SW480 (cell line): ENCODE results near the gene FPR3.
"Not testable (repeated sequence)": the region's sequence is repeated elsewhere in the genome, so short reads cannot be mapped to it uniquely, and the experiment has no call there.

ENCODE experiments used
- DNase-seq: peaks from one replicate; pipeline ENCODE4 v3.0.0-alpha.2; 2016; ENCODE audit warnings: low spot score

FPR3 gene

GRCh38 chr19:51784109-51784785 is 10.7 kb upstream of the FPR3 start:
- DNase-seq: no peak

- peak; percentile 37 for DNase-seq
Observed at GRCh38 chr19:51784922-51785690, 9.9 kb upstream of the FPR3 start.

- DNase-seq: no peak
Observed at GRCh38 chr19:51786646-51787494, 8.1 kb upstream of the FPR3 start.

- DNase-seq: no peak
Observed at GRCh38 chr19:51788029-51788428, 6.9 kb upstream of the FPR3 start.

GRCh38 chr19:51789061-51789795 is 5.7 kb upstream of the FPR3 start:
- DNase-seq: no peak

- DNase-seq: no peak
Observed at GRCh38 chr19:51792932-51793331, 2.0 kb upstream of the FPR3 start.

GRCh38 chr19:51793994-51794393 is 963 bp upstream of the FPR3 start:
- no peak for DNase-seq

- no peak for DNase-seq
Observed at GRCh38 chr19:51796195-51796679, 1.3 kb downstream of the FPR3 start.

- no peak for DNase-seq
Observed at GRCh38 chr19:51797480-51797879, 2.5 kb downstream of the FPR3 start.

GRCh38 chr19:51798062-51798461 is 3.1 kb downstream of the FPR3 start:
- no peak for DNase-seq

GRCh38 chr19:51799034-51799773 is 4.2 kb downstream of the FPR3 start:
- DNase-seq: peak; percentile 40

GRCh38 chr19:51799774-51800472 is 5.0 kb downstream of the FPR3 start:
- no peak for DNase-seq

GRCh38 chr19:51800473-51801244 is 5.7 kb downstream of the FPR3 start:
- no peak for DNase-seq

GRCh38 chr19:51802775-51803174 is 7.8 kb downstream of the FPR3 start:
- no peak for DNase-seq

GRCh38 chr19:51803519-51803918 is 8.6 kb downstream of the FPR3 start:
- no peak for DNase-seq

- DNase-seq: no peak
Observed at GRCh38 chr19:51803967-51804366, 9.0 kb downstream of the FPR3 start.

GRCh38 chr19:51804789-51805188 is 9.8 kb downstream of the FPR3 start:
- DNase-seq: not testable (repeated sequence)

- not testable (repeated sequence) for DNase-seq
Observed at GRCh38 chr19:51805396-51805795, 10.4 kb downstream of the FPR3 start.

GRCh38 chr19:51806571-51806970 is 11.6 kb downstream of the FPR3 start:
- not testable (repeated sequence) for DNase-seq
